ENCODE results near the gene SUMO1. TPM values are rescaled to one million over a fixed set of nuclear protein-coding genes. Genes with fewer than 3 reads are reported as not detected.

Gene SUMO1
- total RNA-seq, 1 donor from 2014 or later, result 68.0 TPM

DNA sequence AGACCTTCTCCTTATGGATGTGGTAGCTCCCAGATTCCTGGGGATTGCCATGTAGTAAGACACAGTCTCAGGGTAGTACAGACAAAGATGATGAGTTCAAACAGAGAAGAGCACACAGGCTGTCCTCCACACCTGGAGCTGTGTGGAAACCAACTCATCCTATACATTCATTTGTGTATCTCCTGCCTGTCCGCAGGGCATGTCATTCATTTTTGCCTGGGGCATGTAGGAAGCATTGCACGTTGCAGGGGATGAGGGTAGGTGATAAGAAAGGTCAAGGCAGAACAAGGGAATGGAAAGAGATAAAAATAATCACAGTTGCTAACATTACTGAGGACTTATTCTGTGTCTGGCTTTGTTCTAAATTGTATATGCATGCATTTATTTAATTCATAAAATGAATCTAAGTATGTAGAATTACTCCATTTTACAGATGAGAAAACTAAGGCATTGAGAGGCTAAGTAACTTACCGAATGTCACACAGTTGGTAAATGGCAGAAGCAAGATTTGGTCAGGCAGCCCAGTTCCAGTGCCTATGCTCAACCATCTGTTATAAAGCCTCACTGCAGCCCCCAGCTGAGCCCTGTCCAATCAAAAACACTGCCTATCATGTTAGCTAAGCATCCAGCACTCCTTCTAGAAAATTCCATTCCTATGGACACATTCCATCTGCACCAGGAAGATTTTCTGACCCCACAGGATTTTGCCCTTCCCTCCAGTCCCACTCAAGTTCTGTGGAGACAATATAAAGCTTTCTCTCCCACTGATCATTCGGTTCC, 81.0 kb downstream of the SUMO1 start:
- DNase-seq (ENCODE audit: low spot score), result no peak

Other genes with a start within 250 kb of the SUMO1 start
- gene FZD7, start 204.7 kb downstream of the SUMO1 start, total RNA-seq, result 7.8 TPM
- gene KIAA2012, start 165.3 kb downstream of the SUMO1 start, total RNA-seq, result not detected
- 60.1 TPM for gene NOP58, start 27.2 kb upstream of the SUMO1 start, total RNA-seq
- gene BMPR2, start 137.7 kb upstream of the SUMO1 start, total RNA-seq, result 74.9 TPM

Data from mesenteric fat pad (tissue), 1 donor.